LNCaP clone FGC (cell line): Measurements from ENCODE around the gene KIR2DL4.
"Not testable (repeated sequence)": the region's sequence is repeated elsewhere in the genome, so short reads cannot be mapped to it uniquely, and the experiment has no call there.

Experiments used
- DNase-seq: peaks from one replicate; pipeline ENCODE4 v3.0.0-alpha.2; 2011; ENCODE audit warnings: low read depth
- H3K4me3 ChIP-seq: 2 replicates; pipeline ENCODE4 v1.5.1; 2011; ENCODE audit warnings: mild to moderate bottlenecking, low read depth, low read length, control low read depth
- TF ChIP-seq, protein P1 (sequence below): IDR thresholded peaks from 2 replicates; pipeline ENCODE4 v1.5.1; 2012; ENCODE audit warnings: mild to moderate bottlenecking; ENCODE audit not compliant: control insufficient read depth, insufficient read depth; ENCODE audit errors: extremely low read depth

Gene KIR2DL4

DNA sequence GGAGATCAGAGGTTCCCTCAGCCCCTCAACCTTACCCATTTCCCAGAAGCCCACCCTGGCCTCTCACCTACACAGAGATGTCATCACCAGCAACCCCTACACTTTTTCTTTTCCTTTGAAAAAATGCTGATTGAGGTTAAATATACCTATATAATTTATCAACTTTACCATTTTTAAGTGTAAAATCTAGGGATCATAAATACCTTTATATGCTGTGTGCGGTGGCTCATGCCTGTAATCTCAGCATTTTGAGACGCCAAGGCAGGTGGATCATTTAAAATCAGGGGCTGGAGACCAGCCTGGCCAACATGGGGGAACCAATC lies 3.1 kb downstream of the KIR2DL4 start:
- no peak for DNase-seq
- TF ChIP-seq, protein P1, sequence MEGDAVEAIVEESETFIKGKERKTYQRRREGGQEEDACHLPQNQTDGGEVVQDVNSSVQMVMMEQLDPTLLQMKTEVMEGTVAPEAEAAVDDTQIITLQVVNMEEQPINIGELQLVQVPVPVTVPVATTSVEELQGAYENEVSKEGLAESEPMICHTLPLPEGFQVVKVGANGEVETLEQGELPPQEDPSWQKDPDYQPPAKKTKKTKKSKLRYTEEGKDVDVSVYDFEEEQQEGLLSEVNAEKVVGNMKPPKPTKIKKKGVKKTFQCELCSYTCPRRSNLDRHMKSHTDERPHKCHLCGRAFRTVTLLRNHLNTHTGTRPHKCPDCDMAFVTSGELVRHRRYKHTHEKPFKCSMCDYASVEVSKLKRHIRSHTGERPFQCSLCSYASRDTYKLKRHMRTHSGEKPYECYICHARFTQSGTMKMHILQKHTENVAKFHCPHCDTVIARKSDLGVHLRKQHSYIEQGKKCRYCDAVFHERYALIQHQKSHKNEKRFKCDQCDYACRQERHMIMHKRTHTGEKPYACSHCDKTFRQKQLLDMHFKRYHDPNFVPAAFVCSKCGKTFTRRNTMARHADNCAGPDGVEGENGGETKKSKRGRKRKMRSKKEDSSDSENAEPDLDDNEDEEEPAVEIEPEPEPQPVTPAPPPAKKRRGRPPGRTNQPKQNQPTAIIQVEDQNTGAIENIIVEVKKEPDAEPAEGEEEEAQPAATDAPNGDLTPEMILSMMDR = no peak
- H3K4me3 ChIP-seq = no peak overlapping the region

DNA sequence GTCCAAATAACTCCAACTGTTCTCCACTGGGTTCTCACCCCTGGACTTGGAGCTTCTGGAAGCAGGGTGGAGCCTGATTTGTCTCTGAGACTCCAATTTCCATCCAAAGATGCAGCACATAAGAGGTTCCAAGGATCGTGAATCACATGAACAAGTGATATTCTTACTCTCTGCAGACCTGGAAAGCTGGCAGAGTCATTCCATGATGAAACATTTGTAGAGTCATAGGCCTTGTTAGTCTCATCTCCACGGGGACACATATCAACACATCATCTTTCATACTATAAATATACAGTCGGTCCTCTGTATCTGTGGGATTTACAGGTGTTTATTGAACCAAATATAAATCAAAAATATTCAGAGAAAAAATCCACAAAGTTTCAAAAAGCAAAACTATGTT lies 11.2 kb downstream of the KIR2DL4 start:
- not testable (repeated sequence) for DNase-seq, H3K4me3 ChIP-seq

DNA sequence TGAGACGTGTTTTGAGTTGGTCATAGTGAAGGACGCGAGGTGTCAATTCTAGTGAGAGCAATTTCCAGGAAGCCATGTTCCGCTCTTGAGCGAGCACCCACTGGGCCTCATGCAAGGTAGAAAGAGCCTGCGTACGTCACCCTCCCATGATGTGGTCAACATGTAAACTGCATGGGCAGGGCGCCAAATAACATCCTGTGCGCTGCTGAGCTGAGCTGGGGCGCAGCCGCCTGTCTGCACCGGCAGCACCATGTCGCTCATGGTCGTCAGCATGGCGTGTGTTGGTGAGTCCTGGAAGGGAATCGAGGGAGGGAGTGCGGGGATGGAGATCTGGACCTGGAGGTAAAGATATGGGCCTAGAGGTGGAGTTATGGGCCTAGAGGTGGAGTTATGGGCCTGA lies 12.8 kb downstream of the KIR2DL4 start, which contains the start of gene KIR3DL1:
TSS of gene KIR3DL1 (plus strand) at position 218 of the 400 bp plus-strand sequence.
- not testable (repeated sequence) for H3K4me3 ChIP-seq, DNase-seq

DNA sequence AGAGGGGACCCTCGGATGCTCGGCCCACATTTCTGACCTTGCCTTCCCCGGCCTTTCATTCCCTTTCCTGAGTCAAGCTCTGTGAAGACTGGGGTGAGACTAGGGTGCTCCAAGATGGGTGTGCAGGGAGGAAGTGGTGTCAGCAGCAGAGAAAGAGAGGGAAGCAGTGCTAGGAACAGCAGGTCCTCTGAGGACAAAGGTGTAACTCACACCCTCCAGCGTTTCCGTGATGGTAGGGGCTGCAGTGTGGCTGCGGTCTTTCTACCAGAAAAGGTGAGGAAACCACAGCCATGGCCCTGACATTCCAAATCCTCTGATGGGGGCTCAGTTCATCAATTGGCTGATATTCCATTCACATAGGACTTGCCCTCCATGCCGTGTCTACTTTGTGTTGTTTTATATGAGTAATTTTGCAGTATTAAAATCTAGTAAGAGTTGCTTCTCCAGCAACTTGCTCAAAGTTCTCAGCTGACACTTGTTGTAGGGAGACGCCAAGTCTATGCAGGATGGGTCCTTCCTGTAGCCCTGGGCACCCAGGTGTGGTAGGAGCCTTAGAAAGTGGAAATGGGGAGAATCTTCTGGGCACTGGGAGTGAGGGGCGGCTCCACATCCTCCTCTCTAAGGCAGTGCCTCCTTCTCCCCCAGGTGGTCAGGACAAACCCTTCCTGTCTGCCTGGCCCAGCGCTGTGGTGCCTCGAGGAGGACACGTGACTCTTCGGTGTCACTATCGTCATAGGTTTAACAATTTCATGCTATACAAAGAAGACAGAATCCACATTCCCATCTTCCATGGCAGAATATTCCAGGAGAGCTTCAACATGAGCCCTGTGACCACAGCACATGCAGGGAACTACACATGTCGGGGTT lies 14.5 kb downstream of the KIR2DL4 start:
- H3K4me3 ChIP-seq = no peak overlapping the region
- no peak for DNase-seq

DNA sequence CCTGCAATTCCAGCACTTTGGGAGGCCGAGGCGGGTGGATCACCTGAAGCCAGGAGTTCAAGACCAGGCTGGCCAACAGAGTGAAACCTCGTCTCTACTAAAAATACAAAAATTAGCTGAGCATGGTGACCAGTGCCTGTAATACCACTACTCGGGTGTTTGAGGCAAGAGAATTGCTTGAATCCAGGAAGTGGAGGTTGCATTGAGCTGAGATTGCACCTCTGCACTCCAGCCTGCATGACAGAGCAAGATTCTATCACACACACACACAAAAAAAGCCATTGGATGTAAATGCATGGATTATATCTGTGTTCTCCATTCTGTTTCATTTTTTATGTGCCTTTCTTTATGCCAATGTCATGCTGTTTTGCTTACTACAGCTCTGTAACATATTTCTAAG lies 21.0 kb downstream of the KIR2DL4 start:
- H3K4me3 ChIP-seq, DNase-seq: not testable (repeated sequence)

More for the DNA sequence above, 14.5 kb downstream of the KIR2DL4 start:
- TF ChIP-seq, protein P1 = no peak

DNA sequence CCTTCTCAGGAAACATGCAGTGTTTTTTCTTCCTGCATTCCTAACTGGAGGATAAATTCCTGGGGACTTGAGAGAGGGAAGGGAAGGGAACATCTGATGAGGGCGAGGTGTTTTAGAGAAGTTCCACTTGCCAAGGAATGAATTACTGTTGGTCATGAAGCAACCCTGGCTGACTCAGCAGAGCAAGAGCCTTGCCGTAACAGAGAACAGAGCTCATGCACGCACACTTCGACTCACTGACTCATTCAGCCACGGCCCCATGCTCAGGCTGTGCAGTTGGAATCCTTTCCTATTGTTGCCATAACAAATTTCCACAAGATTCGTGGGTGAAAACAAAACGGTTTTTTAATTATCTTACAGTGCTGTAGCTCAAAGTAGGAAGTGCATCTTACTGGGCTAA lies 21.9 kb downstream of the KIR2DL4 start:
- not testable (repeated sequence) for H3K4me3 ChIP-seq, DNase-seq

DNA sequence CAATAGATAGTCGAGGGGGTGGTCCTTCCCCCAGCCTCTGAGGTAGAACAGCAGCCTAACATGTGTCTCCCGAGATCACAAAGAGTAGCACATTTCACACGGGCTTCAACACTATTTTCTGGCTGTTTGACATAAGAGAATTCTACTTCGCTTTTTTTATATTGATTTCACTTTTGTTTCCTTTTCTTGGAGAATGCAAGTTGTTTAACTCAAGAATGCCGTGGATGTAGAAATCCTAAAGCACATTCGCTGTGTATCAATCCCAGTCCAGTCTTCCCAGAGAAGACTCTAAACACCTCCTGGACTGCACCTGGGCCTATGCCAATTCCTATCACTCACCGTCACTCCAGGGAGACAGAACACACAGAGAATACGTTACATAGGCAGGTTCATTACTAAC lies 24.7 kb downstream of the KIR2DL4 start:
- not testable (repeated sequence) for DNase-seq, H3K4me3 ChIP-seq

DNA sequence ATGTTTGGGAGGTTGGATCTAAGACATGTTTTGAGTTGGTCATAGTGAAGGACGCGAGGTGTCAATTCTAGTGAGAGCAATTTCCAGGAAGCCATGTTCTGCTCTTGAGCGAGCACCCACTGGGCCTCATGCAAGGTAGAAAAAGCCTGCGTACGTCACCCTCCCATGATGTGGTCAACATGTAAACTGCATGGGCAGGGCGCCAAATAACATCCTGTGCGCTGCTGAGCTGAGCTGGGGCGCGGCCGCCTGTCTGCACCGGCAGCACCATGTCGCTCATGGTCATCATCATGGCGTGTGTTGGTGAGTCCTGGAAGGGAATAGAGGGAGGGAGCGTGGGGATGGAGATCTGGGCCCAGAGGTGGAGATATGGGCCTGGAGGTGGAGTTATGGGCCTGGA lies 29.1 kb downstream of the KIR2DL4 start, which contains the start of gene KIR2DS4:
TSS of gene KIR2DS4 (plus strand) at position 181 of the 400 bp plus-strand sequence.
- not testable (repeated sequence) for DNase-seq, H3K4me3 ChIP-seq

DNA sequence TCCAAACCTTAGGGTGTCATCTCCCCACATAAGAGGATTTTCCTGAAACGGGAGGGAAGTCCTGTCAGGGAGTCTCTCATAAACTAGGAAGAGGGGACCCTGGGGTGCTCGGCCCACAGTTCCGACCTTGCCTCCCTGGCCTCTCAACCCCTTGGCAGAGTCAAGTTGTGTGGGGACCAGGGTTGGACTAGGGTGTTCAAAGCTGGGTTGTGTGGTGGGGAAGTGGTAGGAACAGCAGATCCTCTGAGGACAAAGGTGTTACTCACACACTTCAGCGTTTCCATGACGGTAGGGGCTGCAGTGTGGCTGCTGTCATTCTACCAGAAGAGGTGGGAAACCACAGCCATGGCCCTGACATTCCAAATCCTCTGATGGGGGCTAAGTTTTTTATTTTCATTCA lies 31.7 kb downstream of the KIR2DL4 start:
- not testable (repeated sequence) for H3K4me3 ChIP-seq, DNase-seq

DNA sequence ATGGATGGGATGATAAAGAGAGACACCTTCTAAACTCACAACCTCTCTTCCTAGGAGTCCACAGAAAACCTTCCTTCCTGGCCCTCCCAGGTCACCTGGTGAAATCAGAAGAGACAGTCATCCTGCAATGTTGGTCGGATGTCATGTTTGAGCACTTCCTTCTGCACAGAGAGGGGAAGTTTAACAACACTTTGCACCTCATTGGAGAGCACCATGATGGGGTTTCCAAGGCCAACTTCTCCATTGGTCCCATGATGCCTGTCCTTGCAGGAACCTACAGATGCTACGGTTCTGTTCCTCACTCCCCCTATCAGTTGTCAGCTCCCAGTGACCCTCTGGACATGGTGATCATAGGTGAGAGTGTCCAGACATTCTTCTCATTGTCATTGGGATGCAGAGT lies 34.1 kb downstream of the KIR2DL4 start:
- not testable (repeated sequence) for H3K4me3 ChIP-seq, DNase-seq

DNA sequence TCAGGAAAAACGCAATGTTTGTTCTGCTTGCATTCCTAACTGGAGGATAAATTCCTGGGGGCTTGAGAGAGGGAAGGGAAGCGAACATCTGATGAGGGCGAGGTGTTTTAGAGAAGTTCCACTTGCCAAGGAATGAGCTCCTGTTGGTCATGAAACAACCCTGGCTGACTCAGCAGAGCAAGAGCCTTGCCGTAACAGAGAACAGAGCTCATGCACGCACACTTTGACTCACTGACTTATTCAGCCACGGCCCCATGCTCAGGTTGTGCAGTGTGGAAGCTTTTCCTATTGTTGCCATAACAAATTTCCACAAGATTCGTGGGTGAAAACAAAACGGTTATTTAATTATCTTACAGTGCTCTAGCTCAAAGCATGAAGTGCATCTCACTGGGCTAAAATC lies 39.8 kb downstream of the KIR2DL4 start:
- not testable (repeated sequence) for H3K4me3 ChIP-seq, DNase-seq

DNA sequence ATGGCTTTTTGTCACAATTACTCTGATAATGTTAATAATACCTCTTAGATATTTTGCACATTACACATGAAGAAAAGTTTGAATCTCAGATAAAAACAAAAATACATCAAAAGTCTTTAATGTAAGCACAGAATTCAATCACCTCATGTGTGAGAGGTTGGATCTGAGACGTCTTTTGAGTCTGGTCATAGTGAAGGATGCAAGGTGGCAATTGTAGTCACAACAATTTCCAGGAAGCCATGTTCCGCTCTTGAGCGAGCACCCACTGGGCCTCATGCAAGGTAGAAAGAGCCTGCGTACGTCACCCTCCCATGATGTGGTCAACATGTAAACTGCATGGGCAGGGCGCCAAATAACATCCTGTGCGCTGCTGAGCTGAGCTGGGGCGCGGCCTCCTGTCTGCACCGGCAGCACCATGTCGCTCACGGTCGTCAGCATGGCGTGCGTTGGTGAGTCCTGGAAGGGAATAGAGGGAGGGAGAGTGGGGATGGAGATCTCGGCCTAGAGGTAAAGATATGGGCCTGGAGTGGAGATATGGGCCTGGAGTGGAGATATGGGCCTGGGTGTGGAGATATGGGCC lies 46.7 kb downstream of the KIR2DL4 start, which contains the start of gene KIR3DL2:
TSS of gene KIR3DL2 (plus strand) at position 383 of the 580 bp plus-strand sequence. CDS start at position 416, 33 bp downstream.
- H3K4me3 ChIP-seq, DNase-seq: not testable (repeated sequence)
